HG03439 (cell line): ENCODE results near the gene DNAAF5.

ENCODE experiments used
- ATAC-seq: cut with Tn5 transposase; IDR thresholded peaks from one replicate; pipeline ENCODE4 v1.9.1; 2021; ENCODE audit warnings: mild to moderate bottlenecking, moderate library complexity; ENCODE audit not compliant: unreplicated experiment

The DNAAF5 gene

GRCh38 chr7:726084-726853 is at the start of gene DNAAF5:
TSS of gene DNAAF5 (plus strand) at chr7:726699. CDS start at chr7:726721, 22 bp downstream.
- peak; percentile 85 for ATAC-seq

GRCh38 chr7:676972-677385 is 49.5 kb upstream of the DNAAF5 start:
- ATAC-seq, result no peak

- ATAC-seq, result no peak
Measured at GRCh38 chr7:680411-681127, 45.9 kb upstream of the DNAAF5 start.

GRCh38 chr7:681551-682307 is 44.8 kb upstream of the DNAAF5 start:
- no peak for ATAC-seq

- ATAC-seq, result no peak
Measured at GRCh38 chr7:682810-683209, 43.7 kb upstream of the DNAAF5 start.

GRCh38 chr7:683526-684205 is 42.8 kb upstream of the DNAAF5 start:
- ATAC-seq, result no peak

- ATAC-seq, result no peak
Measured at GRCh38 chr7:684416-684815, 42.1 kb upstream of the DNAAF5 start.

- ATAC-seq, result no peak
Measured at GRCh38 chr7:685540-685939, 41.0 kb upstream of the DNAAF5 start.

- ATAC-seq, result no peak
Measured at GRCh38 chr7:690478-691360, 35.8 kb upstream of the DNAAF5 start.

- no peak for ATAC-seq
Measured at GRCh38 chr7:691361-692045, 35.0 kb upstream of the DNAAF5 start.

- no peak for ATAC-seq
Measured at GRCh38 chr7:693280-693679, 33.2 kb upstream of the DNAAF5 start.

GRCh38 chr7:696426-696811 is 30.1 kb upstream of the DNAAF5 start:
- no peak for ATAC-seq

- no peak for ATAC-seq
Measured at GRCh38 chr7:696812-697551, 29.5 kb upstream of the DNAAF5 start.

GRCh38 chr7:698515-699475 is 27.7 kb upstream of the DNAAF5 start:
- no peak for ATAC-seq

- no peak for ATAC-seq
Measured at GRCh38 chr7:699476-700170, 26.9 kb upstream of the DNAAF5 start.

- ATAC-seq, result no peak
Measured at GRCh38 chr7:701086-701671, 25.3 kb upstream of the DNAAF5 start.

GRCh38 chr7:703049-703448 is 23.4 kb upstream of the DNAAF5 start:
- no peak for ATAC-seq
